ENCODE measurements around the gene FOXR1.
"Not testable (repeated sequence)": the region's sequence is repeated elsewhere in the genome, so short reads cannot be mapped to it uniquely, and the experiment has no call there.

The FOXR1 gene

GRCh38 chr11:118939953-118940598 is 31.5 kb upstream of the FOXR1 start:
- FAIRE-seq (no peak), DNase-seq (ENCODE audit: low spot score) (no peak)

DNA sequence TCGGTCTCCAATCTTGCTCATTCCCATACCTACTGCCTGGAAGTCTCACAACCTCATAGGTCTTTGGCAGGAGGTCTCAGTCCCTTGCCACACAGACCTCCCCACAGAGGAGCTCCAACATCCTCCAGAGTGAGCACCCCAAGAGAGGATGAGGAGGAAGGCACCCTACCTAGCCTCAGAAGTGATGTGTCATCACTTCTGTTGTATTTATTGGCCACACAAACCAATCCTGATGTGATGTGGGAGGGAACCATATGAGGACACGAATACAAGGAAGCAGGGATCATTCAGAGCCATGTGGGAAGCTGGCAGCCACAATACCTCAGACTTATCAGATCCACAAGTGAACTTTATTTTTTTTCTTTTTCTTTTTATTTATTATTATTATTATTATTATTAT is 24.5 kb upstream of the FOXR1 start:
- no peak for FAIRE-seq
- no peak for DNase-seq (ENCODE audit: low spot score)

DNA sequence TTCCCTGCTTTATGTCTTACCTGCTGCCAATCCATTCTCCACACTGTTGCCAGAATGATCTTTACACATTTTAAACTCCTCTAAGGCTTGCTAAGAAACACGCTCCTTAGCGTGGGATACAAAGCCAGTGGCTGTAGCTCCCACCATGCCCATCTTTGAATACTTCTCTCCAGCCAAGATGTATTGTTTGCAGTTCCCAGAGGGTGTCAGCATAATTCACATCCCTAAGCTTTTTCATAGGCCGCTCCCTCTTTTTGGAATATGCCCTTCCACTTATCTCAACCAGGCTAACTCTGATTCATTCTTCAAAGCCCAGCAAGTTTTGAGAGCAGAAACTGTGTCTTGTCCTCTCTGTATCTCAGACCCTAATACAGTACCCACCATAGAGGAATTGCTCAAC is 23.6 kb upstream of the FOXR1 start:
- FAIRE-seq = no peak
- no peak for DNase-seq (ENCODE audit: low spot score)

- no peak for DNase-seq (ENCODE audit: low spot score)
- FAIRE-seq = no peak
Observed at GRCh38 chr11:118953265-118953664, 18.3 kb upstream of the FOXR1 start.

GRCh38 chr11:118953976-118954375 is 17.6 kb upstream of the FOXR1 start:
- FAIRE-seq; DNase-seq (ENCODE audit: low spot score): not testable (repeated sequence)

DNA sequence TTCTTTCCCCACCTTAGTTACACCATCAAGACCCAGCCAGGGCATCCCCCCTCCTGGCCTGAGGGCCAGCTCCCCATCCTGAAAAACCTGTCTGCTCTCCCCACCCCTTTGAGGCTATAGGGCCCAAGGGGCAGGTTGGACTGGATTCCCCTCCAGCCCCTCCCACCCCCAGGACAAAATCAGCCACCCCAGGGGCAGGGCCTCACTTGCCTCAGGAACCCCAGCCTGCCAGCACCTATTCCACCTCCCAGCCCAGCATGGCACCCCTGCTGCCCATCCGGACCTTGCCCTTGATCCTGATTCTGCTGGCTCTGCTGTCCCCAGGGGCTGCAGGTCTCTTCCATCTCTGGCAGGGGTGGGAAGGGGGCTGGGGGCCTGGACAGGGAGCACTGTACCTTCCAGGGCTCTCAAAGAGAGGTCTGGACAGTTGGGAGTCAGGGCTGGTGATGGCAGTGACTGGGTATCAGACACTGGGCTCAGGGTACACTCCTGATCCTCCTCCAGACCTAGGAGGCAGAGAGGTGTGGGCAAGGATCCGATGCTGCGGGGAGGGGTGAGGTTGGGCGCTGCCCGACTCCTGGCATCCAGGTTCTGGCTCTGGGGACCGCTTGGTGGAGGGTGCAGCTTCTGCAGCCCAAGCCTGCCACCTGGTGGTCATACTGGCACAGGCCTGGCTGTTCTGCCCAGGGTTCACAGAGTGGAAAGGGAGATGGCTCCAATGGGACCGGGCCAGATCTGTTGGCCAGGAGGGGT is 15.3 kb upstream of the FOXR1 start, which contains the start of gene UPK2:
Gene UPK2 (plus strand): TSS at position 205 of the 753 bp plus-strand sequence. CDS start 53 bp downstream, at position 258.
- FAIRE-seq = no peak
- DNase-seq (ENCODE audit: low spot score) = peak; percentile 88

DNA sequence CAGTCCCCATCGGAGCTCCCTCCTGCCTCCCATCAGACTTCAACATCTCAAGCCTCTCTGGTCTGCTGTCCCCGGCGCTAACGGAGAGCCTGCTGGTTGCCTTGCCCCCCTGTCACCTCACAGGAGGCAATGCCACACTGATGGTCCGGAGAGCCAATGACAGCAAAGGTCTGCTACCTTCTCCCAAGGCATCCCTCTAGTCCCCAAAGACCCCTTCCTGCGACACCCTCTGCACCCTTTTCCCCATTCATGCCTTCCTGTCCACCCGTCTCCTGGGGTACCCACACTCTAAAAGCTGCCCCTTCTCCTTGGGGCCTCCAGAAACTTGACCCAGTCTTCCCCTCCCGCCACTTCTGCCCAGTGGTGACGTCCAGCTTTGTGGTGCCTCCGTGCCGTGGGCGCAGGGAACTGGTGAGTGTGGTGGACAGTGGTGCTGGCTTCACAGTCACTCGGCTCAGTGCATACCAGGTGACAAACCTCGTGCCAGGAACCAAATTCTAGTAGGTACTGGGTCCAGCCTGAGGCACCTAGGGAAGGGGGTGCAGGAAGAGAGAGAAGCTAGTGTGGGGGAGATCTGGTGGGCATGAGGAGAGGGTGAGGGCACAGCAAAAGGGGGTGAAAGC is 14.6 kb upstream of the FOXR1 start:
- FAIRE-seq = no peak
- DNase-seq (ENCODE audit: low spot score) = no peak

DNA sequence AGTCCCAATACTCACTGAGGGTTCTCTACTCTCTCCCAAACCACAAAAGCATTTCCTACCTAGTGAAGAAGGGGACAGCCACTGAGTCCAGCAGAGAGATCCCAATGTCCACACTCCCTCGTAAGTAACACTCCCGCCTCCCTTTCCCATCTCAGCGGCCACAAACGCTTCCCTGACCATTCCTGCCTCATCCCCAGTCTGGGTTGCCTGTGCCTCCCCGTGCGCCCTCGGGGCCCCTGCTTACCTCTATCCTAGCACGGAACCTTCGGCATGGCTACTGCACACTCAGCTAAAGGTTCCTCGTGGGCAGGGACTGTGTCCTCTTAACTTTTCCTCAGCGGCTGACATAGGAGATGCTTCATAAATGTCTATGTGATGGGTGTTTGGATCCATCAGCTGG is 14.0 kb upstream of the FOXR1 start:
- DNase-seq (ENCODE audit: low spot score) = no peak
- FAIRE-seq = no peak

DNA sequence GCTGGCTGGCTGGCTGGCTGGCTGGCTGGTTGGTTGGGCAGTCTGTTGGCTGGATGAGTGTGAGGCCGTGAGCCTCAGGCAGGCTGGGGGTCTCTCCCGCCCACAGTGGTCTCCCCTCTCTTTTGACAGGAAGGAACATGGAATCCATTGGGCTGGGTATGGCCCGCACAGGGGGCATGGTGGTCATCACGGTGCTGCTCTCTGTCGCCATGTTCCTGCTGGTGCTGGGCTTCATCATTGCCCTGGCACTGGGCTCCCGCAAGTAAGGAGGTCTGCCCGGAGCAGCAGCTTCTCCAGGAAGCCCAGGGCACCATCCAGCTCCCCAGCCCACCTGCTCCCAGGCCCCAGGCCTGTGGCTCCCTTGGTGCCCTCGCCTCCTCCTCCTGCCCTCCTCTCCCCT is 13.6 kb upstream of the FOXR1 start:
- FAIRE-seq (no peak), DNase-seq (ENCODE audit: low spot score) (no peak)

DNA sequence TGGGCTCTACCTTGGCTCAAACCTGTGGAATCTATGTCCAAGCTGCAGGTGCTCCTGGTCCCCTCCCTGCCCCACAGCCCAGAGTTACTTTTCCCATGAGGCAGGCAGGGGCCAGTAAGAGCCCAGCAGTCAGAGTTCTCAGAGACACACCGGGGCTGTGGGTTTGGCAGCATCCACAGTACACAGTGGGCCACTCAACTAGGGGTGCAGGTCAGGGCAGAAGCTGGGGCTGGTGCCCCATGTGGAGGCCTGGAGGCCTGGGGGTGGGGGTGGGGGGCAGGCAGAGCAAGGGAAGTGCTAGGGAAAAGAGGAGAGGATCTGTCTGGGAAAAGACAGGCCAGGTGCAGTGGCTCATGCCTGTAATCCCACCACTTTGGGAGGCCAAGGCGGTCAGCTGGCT is 13.0 kb upstream of the FOXR1 start:
- DNase-seq (ENCODE audit: low spot score) (no peak), FAIRE-seq (no peak)

DNA sequence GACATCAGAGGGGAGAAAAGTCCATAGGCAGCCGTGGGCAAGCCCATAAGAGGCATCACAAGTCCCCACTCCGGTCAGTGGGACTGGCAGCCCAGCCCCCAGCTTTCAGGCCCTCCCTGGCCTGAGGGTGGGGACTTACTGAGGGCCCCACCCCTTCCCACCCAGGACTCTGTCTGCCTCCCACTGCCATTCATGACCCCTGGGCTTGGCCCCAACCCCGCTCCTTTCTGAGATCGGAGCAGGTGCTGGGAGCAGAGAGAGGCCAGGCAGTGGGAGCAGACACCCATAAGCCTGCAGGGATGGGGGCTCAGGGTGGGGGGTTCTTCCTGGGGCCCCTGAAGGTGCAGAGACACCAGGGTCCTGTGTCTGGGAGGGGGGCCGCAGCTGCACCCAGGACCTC is 10.4 kb upstream of the FOXR1 start:
- FAIRE-seq = no peak
- DNase-seq (ENCODE audit: low spot score) = no peak

- DNase-seq (ENCODE audit: low spot score) (no peak), FAIRE-seq (no peak)
Observed at GRCh38 chr11:118961591-118961990, 10.0 kb upstream of the FOXR1 start.

DNA sequence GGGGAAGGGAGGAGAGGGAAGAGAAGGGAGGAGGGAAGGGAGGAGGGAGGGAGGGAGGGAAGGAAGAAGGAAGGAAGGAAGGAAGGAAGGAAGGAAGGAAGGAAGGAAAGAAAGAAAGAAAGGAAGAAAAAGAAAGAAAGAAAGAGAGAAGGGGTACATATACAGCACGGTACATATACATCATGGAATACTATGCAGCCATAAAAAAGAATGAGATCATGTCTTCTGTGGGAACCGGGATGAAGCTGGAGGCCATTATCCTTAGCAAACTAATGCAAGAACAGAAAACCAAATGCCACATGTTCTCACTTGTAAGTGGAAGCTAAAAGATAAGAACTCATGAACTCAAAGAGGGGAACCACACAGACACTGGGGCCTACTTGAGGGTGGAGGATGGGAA is 2.1 kb upstream of the FOXR1 start:
- not testable (repeated sequence) for FAIRE-seq; DNase-seq (ENCODE audit: low spot score)

GRCh38 chr11:118973985-118974384 is 2.4 kb downstream of the FOXR1 start:
- FAIRE-seq = no peak
- no peak for DNase-seq (ENCODE audit: low spot score)

GRCh38 chr11:118975771-118976709 is 4.5 kb downstream of the FOXR1 start:
- no peak for DNase-seq (ENCODE audit: low spot score)
- FAIRE-seq = no peak

- FAIRE-seq = no peak
- no peak for DNase-seq (ENCODE audit: low spot score)
Observed at GRCh38 chr11:118979434-118979833, 7.9 kb downstream of the FOXR1 start.

- no peak for DNase-seq (ENCODE audit: low spot score)
- FAIRE-seq = no peak
Observed at GRCh38 chr11:118980191-118980881, 8.8 kb downstream of the FOXR1 start.

DNA sequence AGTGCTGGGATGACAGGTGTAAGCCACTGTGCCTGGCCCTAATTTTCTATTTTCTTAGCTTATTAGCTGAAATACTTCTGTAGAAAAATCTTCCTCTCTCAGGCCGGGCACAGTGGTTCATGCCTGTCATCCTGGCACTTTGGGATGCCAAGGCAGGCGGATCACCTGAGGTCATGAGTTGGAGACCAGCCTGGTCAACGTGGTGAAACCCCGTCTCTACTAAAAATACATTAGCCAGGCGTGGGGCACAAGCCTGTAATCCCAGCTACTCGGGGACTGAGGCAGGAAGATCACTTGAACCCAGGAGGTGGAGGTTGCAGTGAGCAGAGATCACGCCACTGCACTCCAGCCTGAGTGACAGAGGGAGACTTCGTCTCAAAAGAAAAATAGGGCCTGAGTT is 12.8 kb downstream of the FOXR1 start:
- FAIRE-seq; DNase-seq (ENCODE audit: low spot score): not testable (repeated sequence)

DNA sequence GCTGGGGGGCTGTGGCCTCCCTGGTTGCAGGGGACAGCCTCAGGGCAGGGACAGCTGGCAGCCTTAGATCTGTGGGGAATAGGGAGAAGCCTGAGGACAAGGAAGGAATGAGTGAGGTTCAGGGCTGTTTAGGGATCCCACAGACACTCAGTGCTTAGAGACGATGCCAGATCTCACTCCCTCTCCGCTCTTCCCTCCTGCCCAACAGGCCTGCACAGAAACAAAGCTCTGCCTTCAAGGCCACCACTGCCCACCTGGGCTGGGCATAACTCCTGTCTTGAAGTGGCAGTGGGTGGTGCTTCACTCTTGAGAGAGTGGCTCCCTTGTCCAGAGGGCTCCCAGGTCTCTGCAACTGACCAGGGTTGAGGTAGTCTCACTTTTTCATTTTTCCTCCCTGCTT is 13.3 kb downstream of the FOXR1 start:
- FAIRE-seq (no peak), DNase-seq (ENCODE audit: low spot score) (no peak)

- DNase-seq (ENCODE audit: low spot score) = peak; percentile 23
- FAIRE-seq = no peak
Observed at GRCh38 chr11:118988280-118988679, 16.7 kb downstream of the FOXR1 start.
